Fibroblast of skin of left biceps (primary cell): ENCODE results near the gene PPP1R12C.
A peak's percentile ranks its signal among the peaks of the same experiment; 100 is the strongest.
"Not testable (repeated sequence)": the region's sequence is repeated elsewhere in the genome, so short reads cannot be mapped to it uniquely, and the experiment has no call there.

Experiments
- DNase-seq, 2 experiments: peaks; one replicate each; pipeline ENCODE4 v3.0.0-alpha.2; 2013; ENCODE audit warnings: low read depth in 2 of 2

The PPP1R12C gene

DNA sequence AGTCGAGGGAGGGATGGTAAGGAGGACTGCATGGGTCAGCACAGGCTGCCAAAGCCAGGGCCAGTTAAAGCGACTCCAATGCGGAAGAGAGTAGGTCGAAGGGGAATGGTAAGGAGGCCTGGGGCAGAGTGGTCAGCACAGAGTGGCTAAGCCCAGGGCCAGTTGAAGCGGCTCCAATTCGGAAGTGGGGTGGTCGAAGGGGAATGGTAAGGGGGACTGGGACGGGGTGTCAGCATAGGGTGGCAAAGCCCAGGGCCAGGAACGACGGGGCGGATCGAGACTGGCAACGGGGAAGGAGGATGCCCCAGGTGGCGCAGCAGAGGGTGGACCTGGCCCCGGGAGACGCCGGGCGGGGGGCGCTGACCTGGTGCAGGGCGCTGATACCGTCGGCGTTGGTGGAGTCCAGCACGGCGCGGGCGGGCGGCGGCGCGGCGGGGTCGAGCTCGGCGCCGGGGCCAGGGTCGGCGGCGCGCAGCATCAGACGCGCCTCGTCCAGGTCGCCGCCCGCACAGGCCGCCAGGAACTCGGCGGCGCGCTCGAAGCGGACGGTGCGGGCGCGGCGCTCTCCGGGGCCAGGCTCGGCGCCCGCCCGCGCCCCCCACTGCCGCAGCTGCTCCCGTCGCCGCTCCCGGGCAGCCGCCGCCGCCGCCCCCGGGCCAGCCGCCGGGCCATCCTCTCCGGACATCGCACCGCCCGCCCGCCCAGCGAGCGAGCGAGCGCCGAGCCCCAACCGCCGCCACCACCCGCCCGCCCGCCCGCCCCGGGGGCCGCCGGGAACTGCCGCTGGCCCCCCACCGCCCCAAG is at the start of gene PPP1R12C:
Gene PPP1R12C, minus strand, starts transcription at position 779 of the 804 bp plus-strand sequence. Its CDS starts 94 bp downstream, at position 685.
- DNase-seq, result no peak

DNA sequence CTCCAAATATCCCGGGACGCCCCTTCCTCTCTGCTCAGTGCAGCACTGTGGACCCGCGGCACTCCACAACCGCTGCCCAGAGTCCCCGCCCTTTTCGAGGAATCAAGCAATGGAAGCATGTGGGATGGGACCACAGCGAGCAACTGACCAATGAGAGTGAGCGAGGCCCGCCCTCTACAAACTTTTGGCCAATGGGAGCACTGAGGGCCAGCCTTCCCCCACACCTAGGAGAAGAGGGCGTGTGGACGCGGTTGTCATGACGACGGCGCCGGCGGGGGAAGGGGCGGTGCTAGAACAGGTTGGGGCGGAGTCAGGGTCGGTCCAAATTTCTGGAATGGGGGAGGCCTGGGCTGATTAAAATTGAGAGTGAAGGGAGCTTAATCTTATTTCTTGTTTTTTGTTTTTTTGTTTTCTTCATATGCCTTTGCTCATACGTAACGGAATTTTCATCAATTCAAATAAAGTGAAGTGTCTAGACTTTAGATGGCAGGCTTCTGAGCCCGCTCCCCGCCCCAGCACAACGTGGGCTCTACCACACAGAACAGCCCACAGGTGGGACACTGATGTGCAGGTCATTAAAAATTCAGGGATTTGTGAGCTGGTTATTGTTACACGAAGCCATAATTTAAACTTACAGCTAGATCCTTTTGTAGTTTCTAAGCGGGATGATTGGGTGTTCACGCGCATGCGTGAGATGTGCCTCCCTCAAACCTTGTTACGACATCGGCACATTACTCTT is 49.3 kb upstream of the PPP1R12C start, which contains the start of gene DNAAF3:
Gene DNAAF3, minus strand, starts transcription at position 84 of the 739 bp plus-strand sequence. CDS start 200 bp downstream, outside the sequence.
- DNase-seq, result peak; percentile 92 to 93

DNA sequence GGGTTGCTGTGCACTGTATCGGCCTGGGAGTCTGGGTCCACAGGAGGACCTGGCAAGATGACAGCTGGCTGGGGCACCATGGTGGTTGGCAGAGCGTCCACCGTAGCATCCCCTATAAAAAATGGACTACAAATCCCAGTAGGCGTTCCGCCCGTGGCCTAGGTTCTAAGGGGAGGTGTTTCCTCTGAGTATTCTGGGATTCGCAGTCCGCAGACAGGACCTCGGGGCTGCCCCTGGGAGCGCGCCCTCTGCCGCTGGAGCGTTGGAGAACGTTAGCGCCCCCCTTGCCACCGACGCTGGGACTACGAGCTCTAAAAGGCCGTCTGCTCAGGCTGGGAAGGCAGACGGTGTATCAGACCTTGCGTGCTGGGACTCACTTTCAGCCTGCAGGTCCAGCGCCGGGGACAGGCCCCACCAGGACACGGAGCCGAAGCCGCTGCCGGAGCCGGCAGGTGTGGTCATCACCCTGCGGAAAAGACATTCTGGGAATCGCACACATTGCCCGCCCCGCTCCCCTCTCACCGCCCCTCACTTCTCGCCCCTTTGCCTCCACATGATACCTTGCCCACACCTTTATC is 48.6 kb upstream of the PPP1R12C start:
- no peak for DNase-seq

DNA sequence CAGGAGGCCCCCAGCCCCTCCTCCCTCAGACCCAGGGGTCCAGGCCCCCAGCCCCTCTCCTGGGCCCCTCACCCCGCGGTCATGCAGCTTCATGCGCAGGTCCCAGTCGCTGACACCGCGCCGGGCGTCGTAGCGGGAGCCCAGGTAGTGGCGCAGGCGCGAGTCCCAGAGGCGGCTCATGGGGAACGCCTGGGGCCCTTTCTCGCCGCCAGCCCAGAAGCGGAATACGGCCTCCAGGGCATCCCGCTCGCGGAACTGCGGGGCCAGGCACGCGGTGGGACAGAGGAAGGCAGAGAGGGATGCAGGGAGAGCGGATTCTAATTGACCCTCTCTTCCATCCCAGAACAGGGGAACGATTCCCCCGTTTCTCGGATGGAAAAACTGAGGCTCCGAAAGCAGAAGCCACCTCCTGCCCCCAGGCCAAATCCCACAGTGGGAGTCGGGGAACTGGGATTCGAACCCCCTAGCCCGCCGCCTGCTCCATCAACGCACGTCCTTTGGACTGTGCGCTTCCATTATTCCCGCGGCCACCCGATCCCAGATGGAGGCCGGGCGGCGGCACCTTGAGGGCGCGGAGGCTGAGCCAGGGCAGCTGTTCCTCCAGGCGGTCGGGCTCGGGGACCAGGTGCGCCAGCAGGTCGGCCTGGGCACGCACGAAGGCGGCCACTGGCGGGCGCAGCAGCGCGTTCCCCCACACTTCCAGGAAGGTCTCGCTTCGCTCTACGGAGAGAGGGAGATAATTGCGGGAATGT is 44.3 kb upstream of the PPP1R12C start:
- DNase-seq, result no peak

DNA sequence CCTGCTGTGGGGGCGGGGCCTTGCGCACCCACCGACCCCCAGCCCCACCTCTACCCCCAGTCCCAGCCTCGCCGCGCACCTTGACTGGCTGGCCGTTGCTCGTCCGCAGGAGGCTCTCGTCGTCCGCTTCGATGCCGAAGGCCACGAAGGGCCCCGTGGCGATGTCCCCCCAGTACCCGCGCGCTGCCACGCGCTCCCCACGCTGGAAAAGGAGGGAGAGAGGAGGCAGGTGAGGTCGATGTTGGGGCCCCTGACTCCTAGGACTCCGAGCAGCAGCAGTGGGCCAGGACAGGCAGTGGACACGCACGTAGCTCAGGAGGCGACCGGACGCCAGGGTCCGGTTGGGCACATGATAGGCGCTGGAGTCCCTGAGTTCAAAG is 43.5 kb upstream of the PPP1R12C start:
- DNase-seq, result no peak

DNA sequence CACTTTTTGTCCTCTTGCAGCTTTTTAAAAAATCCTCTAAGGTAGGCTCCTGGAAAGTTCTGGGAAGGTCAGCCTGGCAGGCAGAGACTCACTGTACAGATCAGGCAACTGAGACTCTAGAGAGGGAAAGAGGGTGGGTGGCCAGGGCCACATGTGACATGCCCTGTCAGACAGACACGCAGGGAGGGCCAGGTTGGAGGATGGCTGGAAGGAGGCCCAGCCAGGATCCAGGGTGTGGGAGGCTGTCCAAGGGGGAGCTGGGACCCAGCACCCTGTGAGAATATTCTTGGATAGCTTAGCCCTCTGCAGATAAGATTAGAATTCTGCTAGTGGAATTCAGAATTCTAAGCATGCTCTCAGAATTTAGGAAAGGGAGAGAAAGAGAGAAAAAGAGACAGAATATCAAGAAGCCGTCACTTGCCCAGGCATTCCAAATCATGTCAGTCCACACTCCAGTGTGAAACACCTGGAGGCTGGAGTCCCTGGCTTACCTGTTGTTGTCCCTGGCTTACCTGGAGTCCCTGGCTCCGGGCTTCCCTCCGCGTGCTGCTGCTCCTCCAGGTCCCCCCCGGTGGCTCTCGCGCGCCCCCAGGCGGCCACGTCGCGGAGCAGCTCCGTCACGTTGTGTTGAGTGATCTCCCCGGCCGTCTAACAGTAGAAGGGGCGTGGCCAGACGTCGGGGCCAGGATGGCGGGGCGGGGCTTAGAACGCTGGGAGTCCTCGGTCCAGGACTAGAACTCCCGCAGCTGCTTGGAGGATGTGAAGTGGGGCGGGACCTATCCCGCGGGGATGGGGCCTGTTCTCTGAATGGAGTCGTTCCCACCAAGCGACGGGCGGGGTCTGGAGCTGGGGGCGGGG is 42.9 kb upstream of the PPP1R12C start:
- peak in 1 of 2 experiments; percentile 46 for DNase-seq

DNA sequence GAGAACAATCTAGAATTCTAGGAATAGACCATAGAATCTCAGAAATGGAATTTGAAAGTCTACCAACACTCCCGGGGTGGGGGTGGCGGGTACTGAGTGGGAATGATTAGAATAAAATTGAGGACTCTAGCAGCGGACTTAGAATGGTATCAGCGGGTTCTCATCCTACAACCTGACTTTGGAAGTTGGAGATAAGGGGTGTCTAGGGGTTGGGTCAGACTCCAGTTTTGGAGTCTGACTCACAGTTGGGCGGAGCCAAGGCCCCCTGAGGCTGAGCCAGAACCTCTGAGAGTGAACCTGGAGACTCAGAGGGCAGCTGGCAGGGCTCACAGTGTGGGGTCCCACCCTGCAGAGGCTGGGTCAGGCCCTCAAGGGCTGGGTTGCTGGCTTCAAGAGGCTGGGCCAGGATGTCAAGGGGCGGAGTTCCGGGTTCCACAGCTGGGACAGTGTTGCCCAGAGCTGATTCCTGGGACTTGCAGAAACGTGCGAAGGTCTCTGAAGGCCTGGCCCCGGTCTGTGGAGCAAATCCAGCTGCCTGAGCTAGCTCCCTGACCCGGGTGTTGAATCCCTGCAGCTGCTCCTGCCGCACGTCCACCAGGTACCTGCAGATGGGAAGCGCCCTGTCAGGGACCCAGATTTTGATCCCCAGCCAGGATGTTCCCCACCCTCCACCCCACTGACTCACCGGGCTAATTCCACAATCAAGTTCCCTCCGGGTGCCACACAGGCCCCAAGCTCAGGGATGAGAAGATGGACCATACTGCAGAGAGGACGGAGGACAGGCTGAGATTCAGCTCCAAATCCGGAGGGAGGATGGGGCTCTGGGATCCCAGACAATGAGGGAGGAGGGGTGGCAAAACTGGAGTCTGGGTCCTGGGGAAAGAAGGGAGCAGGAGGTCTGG is 41.7 kb upstream of the PPP1R12C start:
- no peak for DNase-seq

DNA sequence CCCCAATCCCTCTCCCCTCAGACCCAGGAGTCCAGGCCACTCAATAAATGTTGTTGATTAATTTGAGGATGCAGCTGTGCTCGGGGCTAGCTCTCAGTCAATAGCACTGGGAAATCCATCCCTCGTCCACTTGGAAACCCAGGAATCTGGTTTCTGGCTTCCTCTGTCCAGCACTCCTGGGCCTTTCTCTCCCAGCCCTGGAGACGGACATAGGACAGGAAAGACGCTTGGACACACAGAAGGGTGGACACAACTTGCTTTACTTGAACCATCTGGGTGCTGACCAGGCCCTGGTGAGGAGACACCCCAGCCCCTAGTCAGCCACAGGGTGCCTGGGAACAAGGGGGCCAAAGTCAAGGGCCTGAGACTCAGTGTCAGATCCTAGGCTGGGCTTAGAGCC is 41.0 kb upstream of the PPP1R12C start:
- no peak for DNase-seq

DNA sequence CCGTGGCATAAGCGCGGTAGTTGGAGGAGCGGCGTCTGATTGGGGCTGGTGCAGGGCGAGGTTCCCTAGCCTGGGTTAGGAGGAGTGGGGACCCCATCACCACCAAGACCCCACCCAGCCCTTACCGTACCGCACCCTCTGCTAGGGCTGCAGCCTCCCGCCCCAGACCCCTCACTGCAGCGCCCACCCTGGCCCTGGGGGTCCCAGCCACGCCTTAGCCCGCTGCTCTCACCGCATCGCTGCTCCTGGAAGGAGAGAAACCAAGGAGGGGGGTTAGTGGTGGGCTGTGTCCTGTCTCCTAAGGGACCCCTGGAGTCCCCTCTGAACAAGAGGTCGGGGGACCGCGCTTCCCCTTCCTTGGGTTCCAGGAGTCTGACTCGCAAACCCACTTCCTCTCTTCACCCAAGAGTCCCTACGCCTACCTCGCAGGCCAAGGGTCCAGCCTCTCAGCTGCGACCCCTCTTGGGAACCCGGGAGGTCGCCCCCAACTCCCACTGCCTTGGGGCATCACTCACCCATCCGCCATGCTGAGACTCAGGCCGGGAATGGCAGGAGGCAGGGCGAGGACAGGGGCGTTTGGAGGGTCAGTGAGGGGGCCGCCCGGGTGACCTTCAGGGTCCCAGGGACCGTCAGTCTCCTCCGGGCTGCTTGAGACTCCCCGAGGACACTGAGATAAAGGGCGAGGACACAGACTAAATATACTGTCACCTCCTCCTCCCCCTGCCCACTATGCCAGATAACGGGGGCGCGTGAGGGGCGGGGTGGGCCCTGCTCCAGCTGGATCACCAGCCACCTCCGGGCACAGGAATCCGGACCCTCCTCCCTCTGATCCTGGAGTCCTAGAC is 39.8 kb upstream of the PPP1R12C start, which contains the start of gene TNNI3:
Gene TNNI3, minus strand, starts transcription at position 669 of the 845 bp plus-strand sequence. Its CDS starts 143 bp downstream, at position 526.
- no peak for DNase-seq

DNA sequence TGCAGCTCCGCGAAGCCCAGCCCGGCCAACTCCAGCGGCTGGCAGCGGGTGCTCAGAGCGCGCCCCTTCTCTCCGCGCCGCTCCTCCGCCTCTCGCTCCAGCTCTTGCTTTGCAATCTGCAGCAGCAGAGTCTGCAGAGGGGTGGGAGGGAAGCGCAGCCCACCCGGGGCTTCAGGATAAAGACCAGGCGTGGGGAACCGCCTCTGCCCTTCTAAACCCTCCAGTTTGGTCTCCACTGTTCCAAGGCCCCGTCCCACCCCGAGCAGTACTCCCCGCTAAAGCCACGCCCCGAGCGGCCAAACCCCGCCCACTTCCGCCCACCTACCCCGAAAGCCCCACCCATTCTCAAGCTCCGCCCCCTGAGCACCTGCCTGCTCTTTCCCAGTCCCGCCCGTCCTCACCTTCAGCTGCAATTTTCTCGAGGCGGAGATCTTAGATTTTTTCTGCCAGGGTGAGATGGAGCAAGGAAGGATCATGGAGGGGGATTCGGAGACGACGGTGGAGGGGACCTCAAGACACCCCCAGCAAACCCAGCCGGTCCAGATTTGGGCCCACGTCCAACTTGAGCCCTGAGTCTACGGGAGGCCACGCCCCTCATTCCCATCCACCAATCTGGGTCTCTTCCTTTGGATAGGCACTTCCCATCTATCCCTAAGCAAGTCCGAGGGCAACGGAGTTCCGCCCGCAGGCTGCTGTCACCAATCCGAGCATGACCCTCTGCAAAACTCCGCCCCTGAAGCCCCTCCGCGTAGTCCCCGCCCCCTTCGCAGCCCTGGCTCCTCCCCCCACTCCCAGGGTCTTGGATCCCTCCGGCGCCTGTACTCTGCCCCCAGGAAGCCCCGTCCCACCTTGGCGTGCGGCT is 39.0 kb upstream of the PPP1R12C start:
- no peak for DNase-seq

DNA sequence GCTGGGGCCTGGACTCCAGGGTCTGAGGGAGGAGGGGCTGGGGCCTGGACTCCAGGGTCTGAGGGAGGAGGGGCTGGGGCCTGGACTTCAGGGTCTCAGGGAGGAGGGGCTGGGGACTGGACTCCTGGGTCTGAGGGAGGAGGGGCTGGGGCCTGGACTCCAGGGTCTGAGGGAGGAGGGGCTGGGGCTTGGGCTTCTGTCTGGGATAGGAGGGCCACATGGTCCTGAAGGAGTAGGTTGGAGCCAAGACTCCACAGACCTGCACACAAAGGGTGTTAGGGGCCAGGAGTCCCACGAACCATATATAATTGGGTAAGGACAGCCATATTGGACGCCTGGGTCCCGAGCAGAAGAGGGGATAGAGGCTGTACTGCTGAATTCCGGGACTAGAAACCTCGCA is 38.3 kb upstream of the PPP1R12C start:
- DNase-seq, result not testable (repeated sequence)

DNA sequence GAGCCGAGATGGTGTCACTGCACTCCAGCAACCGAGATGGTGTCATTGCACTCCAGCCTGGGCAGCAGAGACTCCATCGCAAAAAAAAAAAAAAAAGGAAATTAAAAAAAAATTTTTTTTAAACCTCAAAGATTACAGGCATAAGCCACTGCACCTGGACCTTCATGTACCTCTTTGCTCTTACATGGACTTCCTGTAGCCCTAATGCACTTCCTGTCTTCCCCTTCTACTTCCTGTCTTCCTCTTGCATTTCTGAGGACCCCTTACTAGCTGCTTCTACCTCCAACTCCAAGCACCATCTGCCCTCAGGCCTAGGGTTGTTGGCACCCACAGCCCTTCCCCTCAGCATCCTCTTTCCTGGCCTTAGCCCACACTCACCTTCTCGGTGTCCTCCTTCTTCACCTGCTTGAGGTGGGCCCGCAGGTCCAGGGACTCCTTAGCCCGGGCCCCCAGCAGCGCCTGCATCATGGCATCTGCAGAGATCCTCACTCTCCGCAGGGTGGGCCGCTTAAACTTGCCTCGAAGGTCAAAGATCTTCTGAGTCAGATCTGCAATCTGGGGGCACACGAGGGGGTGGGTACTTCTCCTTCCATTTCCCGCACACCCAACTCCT is 36.3 kb upstream of the PPP1R12C start:
- DNase-seq, result no peak

DNA sequence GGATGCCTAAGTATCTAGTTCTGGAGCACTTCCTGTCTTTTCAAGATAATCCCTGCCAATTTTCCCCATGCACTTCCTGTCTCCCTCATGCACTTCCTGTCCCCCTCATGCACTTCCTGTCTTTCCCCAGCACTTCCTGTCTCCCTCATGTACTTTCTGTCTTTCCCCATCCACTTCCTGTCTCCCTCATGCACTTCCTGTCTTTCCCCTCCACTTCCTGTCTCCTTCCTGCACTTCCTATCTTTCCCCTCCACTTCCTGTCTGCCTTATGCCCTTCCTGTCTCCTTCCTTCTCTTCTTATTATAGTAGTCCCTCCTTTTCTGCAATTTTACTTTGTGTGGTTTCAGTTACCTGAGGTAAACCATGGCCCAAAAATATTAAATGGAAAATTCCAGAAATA is 34.6 kb upstream of the PPP1R12C start:
- no peak for DNase-seq

DNA sequence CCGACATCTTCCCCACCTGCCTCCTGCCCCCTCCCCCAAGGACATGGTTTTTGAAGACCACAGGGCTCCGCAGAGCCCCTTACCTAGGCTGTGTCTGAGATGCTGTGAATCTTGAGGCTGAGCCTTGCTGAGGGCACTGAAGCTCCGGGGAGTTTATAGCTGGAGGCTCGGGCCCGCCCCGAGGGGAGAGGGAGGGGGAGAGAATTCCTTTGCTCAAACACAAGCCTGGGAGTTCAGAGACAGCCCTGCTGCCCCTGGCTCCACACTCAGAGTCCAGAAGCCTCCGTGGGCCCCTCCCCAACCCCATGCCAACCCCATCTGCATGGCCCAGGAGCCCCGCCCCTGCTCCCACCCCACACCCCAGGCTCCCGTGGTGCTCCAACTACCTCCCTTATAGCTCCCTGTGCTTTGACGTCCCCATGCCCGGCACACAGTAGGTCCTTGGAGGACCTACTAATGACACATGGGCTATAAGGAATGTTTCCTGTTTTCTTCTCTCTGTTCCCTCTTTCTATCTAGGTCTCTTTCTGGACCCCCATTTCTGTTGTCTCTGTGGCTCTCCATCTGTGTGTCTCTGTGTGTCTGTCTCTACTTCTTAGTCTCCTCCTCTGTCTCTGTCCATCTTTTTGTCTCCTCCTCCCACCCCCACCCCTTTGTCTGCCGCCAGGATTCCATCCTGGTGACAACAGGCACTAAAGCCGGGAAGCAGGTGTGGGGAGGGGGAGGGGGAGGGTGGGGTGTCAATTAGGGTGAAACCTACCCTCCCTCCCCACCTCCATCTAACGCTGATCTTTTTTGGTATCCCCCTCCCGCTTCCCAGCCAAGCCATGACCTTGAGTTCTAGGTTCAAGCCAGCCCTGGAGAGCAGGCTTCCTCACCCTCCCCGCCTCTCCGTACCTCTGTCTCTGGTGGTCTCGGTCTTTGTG is 31.9 kb upstream of the PPP1R12C start, which contains the start of gene TNNT1:
Gene TNNT1, minus strand, starts transcription at position 129 of the 926 bp plus-strand sequence. CDS start 2,049 bp downstream, outside the sequence.
- no peak for DNase-seq

DNA sequence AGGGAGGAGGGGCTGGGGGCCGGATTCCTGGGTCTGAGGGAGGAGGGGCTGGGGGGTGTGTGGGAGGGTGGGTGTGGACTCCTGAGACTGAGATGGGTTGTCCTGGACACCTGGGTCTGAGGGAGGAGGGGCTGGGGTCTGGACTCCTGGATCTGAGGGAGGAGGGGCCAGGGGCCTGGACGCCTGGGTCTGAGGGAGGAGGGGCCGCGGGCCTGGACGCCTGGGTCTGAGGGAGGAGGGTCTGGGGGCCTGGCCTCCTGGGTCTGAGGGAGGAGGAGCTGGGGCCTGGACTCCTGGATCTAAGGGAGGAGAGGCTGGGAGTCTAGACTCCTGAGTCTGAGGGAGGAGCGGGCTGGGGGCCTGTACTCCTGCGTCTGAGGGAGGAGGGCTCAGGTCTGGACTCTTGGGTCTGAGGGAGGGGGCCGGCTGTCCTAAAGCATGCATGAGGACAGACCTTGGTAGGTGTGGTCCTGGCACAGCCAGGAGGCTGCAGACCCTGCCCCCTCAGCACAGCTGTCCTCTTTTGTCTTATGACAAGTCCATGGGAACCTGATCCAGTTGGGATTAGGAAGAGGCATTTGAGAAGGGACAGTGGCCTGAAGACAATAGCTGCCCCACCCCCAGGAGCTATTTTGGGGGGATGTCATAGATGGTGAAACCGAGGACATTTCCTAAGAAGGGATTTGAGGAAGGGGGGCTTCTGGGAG is 30.3 kb upstream of the PPP1R12C start:
- DNase-seq, result no peak
